HG03280 (cell line): Measurements from ENCODE around the gene PRDM5.

Experiments
- ATAC-seq: cut with Tn5 transposase; IDR thresholded peaks from one replicate; pipeline ENCODE4 v1.9.1; 2021; ENCODE audit warnings: mild to moderate bottlenecking, moderate library complexity; ENCODE audit not compliant: unreplicated experiment

The PRDM5 gene

DNA sequence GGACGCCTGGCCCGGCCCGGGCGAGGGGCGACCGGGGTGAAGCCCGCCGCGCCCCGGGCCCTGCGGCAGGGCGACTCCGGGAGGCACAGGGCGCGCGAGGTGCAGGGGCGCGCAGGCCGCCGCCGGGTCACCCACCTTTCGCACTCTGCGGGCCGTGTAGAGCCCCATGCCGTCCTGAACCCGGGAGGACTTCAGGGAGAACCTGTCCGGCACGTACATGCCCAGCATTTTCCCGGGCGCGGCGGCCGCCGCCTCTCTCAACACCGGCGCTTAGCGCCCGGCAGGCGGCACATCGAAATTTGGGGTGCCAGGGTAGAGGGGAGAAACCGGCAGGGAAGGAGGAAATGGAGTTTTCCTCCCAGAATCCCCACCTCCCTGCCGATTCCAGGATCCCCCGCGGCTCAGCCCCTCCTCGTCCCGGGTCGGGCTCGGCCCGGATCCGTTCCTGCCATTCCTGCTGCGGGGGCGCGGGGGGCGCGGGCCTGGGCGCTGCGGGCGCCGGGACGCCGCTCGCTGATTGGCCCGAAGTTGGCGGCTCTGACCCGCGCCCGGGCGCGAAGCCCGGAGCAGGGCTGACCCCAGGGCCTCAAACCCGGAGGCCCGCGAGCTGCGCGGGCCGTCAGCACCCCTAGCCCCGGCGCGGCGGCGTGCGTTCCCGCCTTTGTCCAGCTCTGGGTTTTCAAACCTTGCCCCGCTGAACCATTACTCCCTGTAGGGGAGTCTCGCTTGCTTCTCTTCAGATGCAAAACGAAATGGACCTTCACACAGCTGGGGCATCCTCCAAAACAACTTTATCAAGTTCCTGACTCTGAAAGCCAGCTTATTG, at the start of gene PRDM5:
TSS of gene PRDM5 (minus strand) at position 346 of the 826 bp plus-strand sequence. CDS start at position 228, 118 bp downstream.
- ATAC-seq, result no peak

DNA sequence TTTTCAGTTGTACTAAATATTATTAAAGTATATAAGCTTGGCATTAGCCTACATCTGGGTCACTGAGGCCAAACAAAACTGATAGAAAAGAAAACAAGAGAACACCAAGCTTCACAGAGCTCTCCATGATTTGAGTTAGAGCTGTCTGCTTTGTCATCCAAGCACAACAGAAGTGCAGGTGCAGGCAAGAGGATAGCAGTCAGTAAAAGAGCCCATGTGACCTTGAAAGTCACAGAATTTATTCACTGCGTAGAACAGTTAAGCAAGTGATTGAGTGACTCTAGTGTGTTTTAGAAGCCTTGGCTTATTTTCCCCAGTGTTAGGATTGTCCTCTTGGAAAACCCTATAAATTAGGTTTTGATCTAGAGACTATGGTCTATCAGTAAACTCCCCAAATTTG, 49.4 kb upstream of the PRDM5 start:
- no peak for ATAC-seq

DNA sequence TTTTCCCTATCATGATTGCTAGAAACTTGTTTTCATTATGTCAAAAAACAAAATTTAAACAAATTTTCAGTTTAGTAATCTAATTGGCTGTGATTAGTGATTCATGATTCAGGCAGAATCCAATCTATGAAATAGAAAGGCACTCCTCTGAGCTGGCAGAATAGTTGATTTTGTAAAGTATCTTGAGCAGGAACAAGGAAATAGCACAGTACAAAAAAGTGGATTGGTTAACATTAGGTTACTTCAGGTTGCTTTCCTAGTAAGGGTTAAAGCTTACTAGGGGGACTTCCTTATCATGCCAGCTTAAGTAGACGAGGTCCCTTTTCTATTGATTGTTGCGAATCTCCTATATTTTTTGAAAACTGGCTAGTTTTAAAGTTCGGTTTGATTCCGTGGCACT, 43.4 kb upstream of the PRDM5 start:
- no peak for ATAC-seq

DNA sequence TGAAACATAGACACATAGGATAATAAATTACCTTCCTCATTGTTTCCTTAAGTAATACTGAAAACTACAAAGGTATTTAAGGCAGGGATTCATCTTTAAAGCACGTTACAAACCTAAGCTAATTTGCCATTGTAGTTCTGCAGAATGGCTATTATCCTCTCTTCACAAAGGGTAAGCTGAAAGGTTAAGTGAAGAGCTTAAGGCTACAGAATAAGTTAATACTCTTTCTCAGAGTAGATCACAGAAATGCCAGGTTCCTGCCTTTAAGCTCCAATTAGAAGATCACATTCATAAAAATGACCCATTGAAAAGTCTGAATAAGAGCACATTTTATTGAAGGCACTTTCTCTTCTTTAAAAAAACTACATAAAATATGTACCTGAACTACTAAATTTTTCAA, 42.1 kb upstream of the PRDM5 start:
- no peak for ATAC-seq

DNA sequence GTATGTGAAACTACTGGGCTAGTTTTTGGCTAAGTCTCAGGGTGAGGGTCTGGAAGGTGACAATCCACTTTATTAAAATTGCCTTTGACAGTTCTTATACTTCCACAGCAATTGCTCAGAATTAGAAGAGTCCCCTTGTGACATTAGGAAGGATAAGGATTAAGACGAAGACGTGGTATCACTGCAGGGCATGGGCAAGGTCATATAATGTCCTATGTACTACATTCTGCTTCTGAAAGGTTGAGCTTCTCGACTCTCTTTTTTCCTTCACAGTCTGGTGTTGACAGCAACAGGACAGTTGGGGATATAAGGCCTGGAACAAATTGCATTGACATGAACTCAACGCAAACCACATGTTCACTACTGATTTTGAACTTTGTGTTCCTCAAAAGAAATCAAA, 40.9 kb upstream of the PRDM5 start:
- ATAC-seq, result no peak

DNA sequence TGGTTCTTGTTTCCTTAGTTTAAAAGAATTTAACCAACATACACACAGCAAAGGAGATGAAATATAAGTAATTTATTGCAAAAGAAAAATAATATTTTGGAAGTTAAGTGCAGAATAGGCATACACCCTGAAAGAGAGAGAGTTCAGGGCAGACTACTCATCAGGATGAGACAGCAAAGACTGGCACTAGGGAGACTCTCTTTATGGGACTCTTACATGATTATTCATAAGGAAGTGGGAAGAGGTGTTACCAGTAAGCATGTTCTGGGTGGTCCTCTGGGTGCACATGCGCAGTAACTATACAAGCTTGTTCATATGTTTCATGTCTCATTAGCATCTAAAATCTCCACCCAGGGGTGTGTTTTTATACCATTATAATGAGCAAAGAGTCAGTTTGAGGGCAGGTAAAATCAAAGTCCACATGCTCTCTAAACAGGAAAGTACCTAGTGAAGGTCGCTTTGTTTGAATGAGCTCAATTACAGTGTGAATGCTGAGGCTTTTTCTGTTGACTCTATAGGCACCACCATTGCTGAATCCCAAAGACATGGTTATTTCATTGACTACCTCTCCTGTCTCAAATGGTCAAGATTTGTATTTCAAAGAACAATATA, 38.2 kb upstream of the PRDM5 start:
- no peak for ATAC-seq

DNA sequence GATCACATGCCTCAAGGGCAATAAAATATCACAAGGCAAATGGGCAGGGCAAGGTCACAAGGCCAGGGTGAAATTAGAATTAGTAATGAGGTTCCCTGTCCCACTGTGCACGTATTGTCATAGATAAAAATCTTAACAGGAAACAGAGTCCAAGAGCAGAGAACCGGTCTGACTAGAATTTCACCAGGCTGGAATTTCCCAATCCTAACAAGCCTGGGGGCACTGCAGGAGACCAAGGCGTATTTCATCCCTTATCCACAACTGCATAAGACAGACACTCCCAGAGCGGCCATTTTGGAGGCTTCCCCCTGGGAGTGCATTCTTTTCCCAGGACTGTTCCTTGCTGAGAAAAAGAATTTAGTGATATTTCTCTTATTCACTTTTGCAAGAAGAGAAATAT, 25.9 kb upstream of the PRDM5 start:
- ATAC-seq, result no peak

DNA sequence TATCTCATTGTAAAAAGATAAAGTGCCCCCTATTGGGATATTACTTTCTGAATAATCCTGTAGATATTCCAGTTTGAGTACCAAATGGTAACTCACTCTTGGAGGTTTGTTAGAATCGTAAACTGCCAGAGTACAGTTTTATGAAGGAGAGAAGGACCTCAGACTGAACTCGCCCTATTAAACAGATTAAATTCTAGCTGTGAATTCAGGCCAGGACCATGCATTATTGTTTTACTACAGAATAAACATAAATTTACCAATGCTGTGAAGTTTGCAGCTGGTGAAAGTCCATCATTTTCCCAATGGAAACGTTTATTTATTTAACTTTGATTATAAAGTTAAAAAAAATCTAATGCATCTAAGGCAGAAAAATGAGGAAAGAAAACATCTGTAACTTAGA, 20.2 kb upstream of the PRDM5 start:
- no peak for ATAC-seq

DNA sequence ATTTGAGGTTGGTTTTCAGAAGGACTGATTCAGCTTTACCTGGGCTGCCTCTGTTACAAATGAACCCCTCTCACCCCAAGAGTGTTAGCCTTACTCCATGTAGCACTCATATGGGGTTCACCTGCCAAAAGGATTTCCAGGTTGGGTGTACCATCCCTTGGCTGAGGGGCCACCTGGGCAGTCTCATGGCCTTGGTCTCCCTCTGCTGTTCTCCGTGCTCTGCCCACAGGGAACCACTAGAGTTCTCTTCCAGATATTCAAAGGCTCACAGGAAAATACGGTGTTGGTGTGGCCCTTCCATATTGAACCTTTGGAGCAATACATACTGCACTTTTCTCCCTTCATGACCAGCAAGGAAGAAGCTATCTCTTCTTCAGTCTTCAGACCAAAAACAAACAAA, 18.0 kb upstream of the PRDM5 start:
- ATAC-seq, result no peak

DNA sequence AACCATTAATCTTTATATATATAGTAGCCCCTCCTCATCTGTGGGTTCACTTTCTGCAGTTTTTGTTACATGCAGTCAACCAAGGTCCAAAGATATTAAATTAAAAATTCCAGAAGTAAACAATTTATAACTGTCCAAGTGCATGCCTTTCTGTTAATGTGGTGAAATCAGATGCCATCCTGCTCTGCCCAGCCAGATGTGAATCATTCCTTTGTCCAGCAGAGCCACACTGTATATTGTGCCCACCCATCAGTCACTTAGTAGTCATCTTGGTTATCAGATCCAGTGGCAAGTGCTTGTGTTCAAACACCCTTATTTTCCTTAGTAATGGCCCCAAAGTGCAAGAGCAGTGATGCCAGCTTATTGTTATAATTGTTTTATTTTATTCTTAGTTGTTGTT, 17.2 kb upstream of the PRDM5 start:
- ATAC-seq, result no peak

DNA sequence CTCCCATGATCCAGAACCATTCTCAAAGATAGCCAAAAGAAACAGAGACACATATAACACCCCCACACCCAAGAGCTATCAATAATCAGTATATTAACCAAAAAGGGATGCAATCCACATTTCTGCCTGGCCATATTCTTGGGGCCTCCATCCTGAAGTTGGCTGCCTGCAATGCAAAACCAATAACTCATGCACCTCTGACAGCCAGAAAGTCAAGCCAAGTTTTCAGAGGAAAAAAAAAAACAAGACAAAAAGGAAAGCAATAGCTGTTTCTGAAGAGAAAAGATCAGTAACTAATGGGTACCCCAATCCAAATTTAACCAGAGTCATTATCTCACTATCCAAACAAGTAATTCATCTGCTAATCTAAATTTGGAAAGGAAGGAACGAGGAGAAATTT, 7.3 kb upstream of the PRDM5 start:
- no peak for ATAC-seq

DNA sequence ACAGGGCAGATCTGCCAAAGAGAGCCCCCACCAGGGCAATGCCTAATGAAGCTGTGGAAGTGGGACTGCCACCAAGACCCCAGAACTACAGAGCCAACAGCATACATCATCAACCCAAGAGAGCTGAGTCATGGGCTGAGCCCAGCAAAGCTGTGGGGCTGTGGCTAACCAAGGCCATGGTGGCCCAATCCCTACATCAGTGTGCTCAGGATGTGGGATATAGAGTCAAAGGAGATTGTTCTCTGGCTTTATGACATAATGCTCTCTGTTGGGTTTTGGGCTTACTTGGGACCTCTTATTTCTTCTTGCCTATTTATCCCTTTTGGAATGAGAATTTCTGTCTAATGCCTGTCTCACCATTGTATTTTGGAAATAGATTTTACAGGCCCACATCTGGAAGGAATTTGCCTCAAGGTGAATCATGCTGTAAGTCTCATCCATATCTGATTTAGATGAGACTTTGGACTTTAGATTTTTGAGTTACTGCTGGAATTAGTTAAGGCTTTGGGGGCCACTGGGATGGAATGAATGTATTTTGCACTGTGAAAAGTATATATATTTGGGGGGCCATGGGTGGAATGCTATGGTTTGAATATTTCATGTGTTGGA, 5.4 kb upstream of the PRDM5 start:
- ATAC-seq, result no peak

DNA sequence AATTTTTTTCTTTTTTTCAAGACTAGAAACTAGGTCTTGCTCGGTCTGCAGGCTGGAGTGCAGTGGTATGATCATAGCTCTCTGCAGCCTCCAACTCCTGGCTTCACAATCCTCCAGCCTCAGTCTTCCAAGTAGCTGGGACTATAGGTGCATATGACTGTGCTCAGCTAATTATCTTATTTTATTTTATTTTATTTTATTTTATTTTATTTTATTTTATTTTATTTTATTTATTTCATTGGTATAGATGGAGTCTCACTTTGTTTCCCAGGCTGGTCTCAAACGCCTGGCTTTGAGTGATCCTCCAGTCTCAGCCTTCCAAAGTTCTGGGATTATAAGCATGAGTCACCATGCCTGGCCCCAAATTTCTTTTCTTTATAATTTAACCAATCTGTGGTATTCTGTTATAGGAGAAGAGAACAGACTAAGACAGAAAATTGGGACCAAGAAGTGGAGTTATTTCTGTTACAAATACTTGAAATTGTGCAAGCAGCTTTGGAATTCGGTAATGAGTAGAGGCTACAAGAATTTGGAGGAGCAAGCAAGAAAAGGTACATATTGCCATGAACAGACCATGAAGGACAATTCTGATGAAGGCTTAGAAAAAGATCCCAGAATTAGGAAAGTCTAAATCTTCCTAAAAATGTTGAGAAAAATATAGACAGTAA, 4.0 kb upstream of the PRDM5 start:
- ATAC-seq, result no peak

DNA sequence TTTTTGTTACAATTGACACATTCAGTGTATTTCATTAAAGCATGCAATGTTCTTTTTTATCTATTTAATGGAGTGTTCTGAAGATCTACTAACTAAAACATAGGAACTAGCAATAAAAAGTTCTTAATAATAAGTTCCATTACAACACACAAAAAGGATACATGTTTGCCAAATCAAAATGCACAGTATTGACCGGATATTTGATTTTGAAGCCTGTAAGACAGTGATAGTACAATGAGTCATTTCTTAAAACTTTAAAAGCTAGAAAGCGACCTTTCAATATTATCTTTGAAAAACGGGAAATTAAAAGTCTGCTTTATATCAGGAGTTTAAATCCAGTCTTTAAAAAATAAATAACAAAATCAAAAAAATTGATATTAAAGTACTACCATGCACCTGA, 2.4 kb upstream of the PRDM5 start:
- ATAC-seq, result no peak

DNA sequence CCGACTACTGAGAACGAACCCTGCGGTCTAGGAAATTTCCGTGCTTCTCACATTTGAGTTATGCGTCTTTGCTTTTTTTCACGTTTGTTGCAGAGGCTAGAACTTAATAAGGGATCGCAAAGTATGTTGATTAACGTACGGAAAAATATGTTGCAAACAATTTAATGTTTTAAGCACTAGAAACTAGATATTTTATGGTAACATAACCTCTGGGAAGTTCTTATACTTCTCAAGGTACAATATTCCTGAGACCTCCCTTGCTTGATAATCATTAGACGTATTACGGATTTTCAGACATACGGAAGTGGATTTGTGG, 639 bp upstream of the PRDM5 start:
- ATAC-seq, result no peak

DNA sequence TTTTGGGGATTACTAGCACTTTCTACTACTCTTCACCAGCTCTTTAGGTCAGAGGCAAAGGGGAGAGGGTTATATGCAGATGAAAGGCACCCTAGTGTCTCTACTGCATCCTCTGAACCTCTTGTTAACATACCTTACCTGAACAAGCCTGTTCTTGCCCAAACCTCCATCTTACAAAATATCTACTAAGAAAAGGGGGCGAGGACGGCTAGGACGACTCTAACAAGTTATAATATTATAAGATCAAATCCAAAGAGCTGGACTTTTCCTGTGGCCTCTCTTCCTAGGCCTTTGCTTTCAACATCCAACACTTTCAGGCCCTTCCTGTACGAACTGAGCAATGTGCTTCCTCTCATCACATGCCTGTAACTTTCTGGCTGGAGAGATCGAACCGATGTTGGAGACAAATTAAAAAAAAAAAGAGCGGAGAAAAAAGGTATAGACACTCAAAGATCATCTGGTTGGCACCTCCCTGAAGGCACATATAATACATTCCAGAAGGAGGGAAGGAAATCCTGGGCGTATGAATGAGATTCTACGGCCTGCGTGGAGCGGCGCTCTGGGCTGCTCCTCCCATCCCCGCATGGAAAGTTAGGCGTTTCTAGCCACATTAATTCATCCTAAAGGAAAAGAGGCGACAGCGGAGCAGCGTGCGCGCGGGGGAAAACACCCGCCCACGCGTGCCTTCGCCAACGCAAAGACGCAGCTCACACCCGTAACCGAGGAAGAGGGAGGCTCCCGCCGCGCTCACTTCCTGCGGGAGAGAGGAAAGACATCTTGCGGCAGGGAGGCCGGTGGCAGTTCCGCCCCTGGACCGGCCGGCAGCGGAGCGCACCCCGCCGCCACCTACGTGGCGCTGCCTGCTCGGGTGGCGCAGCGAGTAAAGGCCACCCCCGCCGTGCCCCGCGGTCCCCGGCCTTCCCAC, 808 bp downstream of the PRDM5 start:
- ATAC-seq, result no peak

DNA sequence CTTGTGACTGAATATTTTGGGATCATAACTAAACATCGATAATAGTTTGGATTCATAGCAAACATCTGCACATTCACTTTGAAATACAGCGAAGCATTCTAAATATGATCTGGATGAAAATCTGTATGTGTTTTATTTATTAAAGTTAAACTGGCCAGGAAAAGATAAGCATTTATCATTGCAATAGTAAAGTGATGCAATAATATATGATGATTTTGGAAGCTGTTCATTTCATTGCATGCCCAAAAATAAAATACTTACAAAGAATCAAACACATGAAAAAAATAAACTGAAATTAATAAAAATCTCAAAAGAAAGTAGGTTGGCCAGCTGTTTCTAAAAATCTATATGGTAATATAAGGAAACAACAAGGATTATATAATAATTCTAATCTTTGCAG, 1.9 kb downstream of the PRDM5 start:
- ATAC-seq, result no peak

DNA sequence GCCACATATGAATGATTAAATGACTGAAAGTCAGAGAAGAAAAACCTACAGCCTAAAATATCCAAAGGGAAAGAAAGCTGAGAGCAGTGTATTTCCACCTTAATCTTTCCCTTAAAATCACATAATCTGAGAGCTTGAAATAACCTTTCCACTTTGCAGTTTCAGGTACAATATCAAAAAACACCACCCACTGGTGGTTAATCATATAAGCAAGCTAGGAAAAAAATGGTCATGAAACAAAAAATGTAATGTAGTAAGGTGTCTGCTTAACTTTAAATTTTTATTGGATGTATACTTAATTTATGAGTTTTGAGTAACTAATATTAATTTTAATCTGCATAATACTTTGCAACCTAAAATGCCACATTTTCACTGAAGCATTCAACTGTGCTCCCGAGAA, 3.2 kb downstream of the PRDM5 start:
- ATAC-seq, result no peak

DNA sequence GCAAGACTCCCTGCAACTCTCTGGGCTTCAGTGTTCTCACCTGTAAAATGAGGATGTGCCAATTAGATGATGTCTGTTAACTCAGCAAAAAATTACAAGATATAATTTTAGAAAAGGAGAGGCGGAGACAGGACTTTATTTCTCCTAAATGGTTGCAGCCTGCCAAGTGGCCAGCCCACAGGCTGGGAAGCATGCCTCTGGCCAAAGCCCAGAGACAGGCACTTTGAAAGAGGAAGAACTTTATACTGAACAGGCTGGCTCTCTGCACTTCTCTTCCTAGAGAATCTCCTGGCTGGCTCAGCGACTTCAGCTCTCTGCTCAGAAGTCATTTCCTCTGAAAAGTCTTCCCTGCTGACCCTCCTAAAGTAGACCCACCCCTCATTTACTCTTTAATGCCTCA, 3.7 kb downstream of the PRDM5 start:
- no peak for ATAC-seq

DNA sequence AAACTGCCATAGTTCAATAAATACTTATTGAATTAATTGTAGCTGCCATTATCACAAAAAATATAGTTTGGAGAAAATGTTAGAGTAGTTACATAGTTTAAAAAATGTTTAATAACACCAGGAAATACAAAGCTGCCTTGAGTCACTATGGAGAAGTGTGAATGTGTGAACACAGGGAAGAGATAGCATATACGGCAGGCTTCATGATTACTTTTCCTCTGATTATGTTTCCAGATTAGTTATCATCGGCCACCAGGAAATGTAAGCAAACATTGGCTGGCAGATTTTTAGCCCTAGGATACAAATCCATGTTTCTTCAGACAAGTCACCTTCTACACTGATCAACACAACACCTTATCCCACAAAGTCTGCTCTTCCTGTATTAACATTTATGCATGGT, 4.4 kb downstream of the PRDM5 start:
- ATAC-seq, result no peak

DNA sequence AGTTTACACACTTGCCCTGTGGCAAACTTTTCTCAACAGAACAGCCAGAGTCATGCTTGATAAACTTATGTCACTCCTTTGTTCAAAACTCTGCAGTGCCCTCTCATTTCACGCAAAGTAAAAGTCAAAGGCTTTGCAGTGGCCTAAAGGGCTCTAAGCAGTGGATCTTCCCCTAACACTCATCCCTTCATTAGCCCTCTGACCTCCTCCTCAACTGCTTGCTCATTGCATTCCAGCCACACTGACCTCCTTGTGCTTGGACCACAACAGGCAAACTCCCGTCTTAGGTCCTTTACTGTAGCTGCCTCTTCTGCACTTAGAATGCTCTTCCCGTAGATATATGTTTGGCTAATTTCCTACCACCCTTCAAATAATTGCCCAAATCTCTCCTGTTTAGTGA, 5.6 kb downstream of the PRDM5 start:
- no peak for ATAC-seq
